Measurements from ENCODE around the gene LYRM2.

DNA sequence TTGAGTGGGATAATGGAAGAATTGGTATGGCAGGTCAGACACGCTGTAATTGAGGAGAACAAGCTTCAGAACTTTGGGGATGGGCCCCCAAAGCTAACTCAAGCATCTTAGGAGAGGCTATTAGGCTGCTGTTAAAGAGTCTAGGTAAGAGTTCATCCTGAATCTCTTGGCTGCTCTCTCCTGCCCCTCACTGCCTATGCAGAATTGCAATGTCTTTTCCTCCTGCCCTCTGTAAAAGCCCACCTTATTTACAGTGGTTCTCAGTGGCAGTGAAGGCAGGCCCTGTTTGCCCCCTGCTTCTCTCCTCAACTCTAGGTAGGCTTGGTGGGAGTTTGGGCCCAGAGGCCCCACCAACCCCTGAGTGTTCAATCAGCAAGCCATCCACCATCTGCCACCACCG, 55.0 kb downstream of the LYRM2 start:
- TF ChIP-seq POU2F2 (IDR thresholded peaks at IDR 0.05; ENCODE audit: low read depth, low read length) (no peak), PAX5 (IDR thresholded peaks at IDR 0.05; ENCODE audit: insufficient read depth, low read length, severe bottlenecking) (no peak), POLR2AphosphoS5 (IDR thresholded peaks at IDR 0.05; ENCODE audit: low read depth, low read length) (no peak), TAF1 (IDR thresholded peaks at IDR 0.05; ENCODE audit: low read depth, low read length) (no peak), POLR2A (IDR thresholded peaks at IDR 0.05; ENCODE audit: low read depth, low read length) (no peak)

Measured in GM12891 (cell line).